ENCODE results near the gene PEX5L. TPM values are rescaled to one million over a fixed set of nuclear protein-coding genes. Genes with fewer than 3 reads are reported as not detected.

The PEX5L gene
- total and polyA plus RNA-seq, 11 donors: 0.08 to 5.2 (median 0.22) TPM; not detected in 2

DNA sequence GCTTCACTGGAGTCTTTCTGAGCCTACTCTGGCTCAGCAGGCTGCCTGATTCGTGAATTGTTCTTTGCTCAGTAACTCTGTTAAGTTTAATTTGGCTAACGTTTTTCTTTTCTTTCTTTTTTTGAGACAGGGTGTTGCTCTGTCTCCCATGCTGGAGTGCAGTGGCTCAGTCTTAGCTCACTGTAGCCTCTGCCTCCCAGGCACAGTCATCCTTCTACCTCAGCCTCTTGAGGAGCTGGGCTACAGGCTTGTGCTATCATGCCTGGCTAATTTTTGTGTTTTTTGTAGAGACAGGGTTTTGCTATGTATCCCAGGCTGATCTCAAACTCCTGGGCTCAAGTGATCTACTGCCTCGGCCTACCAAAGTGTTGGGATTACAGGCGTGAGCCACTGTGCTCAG, 165.0 kb downstream of the PEX5L start:
- no peaks in the 10 kb centered on the region for H3K4me1 ChIP-seq
- no peak overlapping the region for H3K4me3 ChIP-seq
- no peak overlapping the region for H3K27ac ChIP-seq
- ATAC-seq (no peak), DNase-seq (no peak)
- H3K36me3 ChIP-seq: no peaks in the 10 kb centered on the region
- intact Hi-C loops (cut with DNase I): no loop called here
- no peaks in the 10 kb centered on the region for H3K9me3 ChIP-seq
- TF ChIP-seq, protein P1, sequence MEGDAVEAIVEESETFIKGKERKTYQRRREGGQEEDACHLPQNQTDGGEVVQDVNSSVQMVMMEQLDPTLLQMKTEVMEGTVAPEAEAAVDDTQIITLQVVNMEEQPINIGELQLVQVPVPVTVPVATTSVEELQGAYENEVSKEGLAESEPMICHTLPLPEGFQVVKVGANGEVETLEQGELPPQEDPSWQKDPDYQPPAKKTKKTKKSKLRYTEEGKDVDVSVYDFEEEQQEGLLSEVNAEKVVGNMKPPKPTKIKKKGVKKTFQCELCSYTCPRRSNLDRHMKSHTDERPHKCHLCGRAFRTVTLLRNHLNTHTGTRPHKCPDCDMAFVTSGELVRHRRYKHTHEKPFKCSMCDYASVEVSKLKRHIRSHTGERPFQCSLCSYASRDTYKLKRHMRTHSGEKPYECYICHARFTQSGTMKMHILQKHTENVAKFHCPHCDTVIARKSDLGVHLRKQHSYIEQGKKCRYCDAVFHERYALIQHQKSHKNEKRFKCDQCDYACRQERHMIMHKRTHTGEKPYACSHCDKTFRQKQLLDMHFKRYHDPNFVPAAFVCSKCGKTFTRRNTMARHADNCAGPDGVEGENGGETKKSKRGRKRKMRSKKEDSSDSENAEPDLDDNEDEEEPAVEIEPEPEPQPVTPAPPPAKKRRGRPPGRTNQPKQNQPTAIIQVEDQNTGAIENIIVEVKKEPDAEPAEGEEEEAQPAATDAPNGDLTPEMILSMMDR (IDR thresholded peaks at IDR 0.05): no peak
- no peak for TF ChIP-seq POLR2A (IDR thresholded peaks at IDR 0.05)
- no peaks in the 10 kb centered on the region for H3K27me3 ChIP-seq
- 75 to 83% (median 78%) methylated on average over 4 of the region's 4 CpGs for WGBS, 4 donors

DNA sequence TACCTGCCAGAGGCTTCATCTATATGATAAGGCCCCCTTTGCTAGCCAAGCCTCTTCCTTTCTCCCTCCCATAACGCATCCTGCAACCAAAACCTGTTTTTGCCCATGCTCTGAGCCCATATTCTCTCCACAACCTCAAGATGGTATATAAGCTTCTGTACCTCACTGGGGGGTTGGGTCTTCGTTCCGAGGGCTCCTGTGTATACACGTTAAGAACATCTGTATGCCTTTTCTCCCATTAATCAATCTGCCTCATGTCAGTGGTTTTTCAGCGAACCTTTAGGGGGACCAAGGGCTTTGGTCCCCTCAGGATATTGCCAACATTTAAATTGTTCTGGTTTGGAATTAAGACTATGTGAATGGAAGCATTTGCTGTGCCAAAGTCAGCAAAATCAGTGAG, 168.0 kb downstream of the PEX5L start:
- Histone ChIP-seq H3K9me3 (no peaks in the 10 kb centered on the region), H3K27ac (no peak overlapping the region), H3K36me3 (no peaks in the 10 kb centered on the region), H3K4me3 (no peak overlapping the region), H3K4me1 (no peaks in the 10 kb centered on the region), H3K27me3 (no peaks in the 10 kb centered on the region)
- no peak for DNase-seq
- TF ChIP-seq, protein P1 (IDR thresholded peaks at IDR 0.05): no peak
- no peak for TF ChIP-seq POLR2A (IDR thresholded peaks at IDR 0.05)
- ATAC-seq: no peak
- WGBS, 4 donors: 67 to 76% (median 72%) methylated on average over 5 of the region's 5 CpGs
- intact Hi-C loops (cut with DNase I): no loop called here

DNA sequence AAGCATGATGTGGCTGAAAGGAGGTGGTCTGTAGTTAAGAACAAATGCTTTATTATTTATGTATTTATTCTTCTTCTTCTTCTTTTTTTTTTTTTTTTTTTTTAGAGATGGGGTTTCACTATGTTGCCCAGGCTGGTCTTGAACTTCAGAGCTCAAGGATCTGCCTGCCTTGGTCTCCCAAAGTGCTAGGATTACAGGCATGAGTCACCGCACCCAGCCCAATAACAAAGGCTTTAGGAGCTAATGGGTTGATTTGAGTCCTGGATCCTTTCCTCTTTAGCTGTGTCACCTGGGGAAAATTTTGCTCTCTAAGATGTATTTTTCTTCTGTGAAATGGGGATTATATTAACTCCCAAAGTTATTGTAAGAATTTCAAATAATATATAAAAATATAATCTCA, 168.8 kb downstream of the PEX5L start:
- 94 to 100% (median 96%) methylated on average over 1 of the region's 1 CpG for WGBS, 4 donors
- intact Hi-C loops (cut with DNase I): no loop called here
- H3K27me3 ChIP-seq: no peaks in the 10 kb centered on the region
- no peak overlapping the region for H3K4me3 ChIP-seq
- H3K27ac ChIP-seq: no peak overlapping the region
- TF ChIP-seq, protein P1 (IDR thresholded peaks at IDR 0.05): no peak
- H3K9me3 ChIP-seq: no peaks in the 10 kb centered on the region
- DNase-seq: no peak
- ATAC-seq: no peak
- H3K4me1 ChIP-seq: no peaks in the 10 kb centered on the region
- H3K36me3 ChIP-seq: no peaks in the 10 kb centered on the region

- Histone ChIP-seq H3K27ac (no peak overlapping the region), H3K9me3 (no peaks in the 10 kb centered on the region), H3K36me3 (no peaks in the 10 kb centered on the region), H3K4me3 (no peak overlapping the region), H3K4me1 (no peaks in the 10 kb centered on the region), H3K27me3 (no peaks in the 10 kb centered on the region)
- TF ChIP-seq POLR2A (IDR thresholded peaks at IDR 0.05): no peak
- TF ChIP-seq, protein P1 (IDR thresholded peaks at IDR 0.05): no peak
- 71 to 81% (median 72%) methylated on average over 5 of the region's 5 CpGs for WGBS, 4 donors
- ATAC-seq (no peak), DNase-seq (no peak)
- intact Hi-C loops (cut with DNase I): no loop called here
Measured at GRCh38 chr3:179865861-179866505, 170.8 kb downstream of the PEX5L start.

Data from heart left ventricle (tissue), 16 donors.